HG03108 (cell line): ENCODE measurements around the gene BATF.

Experiments used
- ATAC-seq: cut with Tn5 transposase; IDR thresholded peaks from one replicate; pipeline ENCODE4 v1.9.1; 2021; ENCODE audit warnings: moderate library complexity; ENCODE audit not compliant: unreplicated experiment

BATF gene

DNA sequence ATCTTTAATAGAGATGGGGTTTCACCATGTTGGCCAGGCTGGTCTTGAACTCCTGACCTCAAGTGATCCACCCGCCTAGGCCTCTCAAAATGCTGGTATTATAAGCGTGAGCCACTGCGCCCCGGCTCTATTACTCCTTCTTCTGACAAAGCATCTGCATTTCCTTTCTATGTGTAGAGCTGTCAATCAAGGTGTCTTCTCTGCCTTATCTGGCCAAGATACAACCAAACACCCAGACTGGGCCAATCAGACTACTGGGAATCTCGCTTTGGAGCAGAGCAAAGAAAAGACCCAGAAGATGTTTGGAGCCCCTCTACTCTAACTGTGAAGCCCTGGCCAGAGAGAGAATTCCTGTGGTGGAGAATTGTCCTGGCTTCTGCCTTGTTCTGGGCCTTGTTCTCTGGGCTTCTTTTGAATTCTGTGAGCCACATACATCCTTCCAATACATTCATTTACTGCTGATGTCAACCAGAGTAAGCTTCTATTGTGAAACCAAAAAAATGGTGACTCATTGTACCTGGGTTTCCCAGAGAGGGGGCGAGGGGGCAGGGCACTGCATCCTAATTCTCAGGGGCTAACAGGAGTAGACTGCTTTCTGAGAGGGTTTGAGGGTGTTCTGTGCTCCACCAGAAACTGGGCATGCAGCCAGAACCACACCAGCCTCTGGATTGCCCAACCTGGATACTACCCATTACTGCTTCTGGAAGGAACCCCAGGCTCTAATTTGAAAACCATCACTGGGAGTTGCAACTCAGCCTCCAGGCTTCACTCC, 37.4 kb downstream of the BATF start:
- no peak for ATAC-seq

- ATAC-seq, result peak; percentile 49
These were observed 38.8 kb downstream of the BATF start for GRCh38 chr14:75561013-75561432.

- no peak for ATAC-seq
These were observed 39.8 kb downstream of the BATF start for GRCh38 chr14:75562089-75562488.

GRCh38 chr14:75562489-75562888, 40.2 kb downstream of the BATF start:
- no peak for ATAC-seq

DNA sequence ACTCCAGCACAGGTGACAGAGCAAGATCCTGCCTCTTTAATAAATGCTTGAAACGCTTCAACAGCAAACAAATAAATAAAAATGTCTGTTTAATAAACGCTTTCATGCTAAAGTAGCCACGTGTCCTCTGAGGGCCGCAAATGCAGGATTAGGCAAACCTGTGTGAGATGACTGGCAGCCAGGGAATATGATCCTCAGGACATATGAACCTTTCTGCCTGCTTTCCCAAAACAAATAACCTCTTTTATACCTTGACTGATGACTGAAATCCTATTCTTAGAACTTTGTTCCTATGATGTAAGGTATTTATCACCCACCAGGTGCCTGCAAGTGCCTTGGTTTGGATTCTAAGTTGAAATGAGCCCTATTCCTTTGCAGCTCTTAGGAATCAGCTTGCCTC, 41.7 kb downstream of the BATF start:
- no peak for ATAC-seq

DNA sequence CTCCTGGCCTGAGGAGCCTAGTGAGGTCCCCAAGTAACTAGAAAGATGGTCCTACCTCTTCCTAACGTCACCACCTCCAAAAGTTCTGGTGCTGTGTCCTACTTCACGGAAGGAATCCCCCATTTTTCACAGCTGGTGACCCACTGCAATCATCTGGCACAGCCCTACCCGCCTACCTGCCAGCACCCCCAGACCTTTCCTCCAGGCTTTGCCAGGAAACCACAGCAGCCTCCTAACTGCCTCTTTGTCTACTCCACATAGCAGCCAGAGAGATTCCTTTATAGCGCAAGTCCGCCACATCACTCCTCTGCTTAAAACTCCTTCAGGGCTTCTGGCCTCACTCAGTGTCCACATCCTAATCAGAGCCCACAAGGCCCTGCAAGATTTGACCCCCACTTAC, 42.8 kb downstream of the BATF start:
- no peak for ATAC-seq

- ATAC-seq, result no peak
These were observed 44.1 kb downstream of the BATF start for GRCh38 chr14:75566321-75566720.

DNA sequence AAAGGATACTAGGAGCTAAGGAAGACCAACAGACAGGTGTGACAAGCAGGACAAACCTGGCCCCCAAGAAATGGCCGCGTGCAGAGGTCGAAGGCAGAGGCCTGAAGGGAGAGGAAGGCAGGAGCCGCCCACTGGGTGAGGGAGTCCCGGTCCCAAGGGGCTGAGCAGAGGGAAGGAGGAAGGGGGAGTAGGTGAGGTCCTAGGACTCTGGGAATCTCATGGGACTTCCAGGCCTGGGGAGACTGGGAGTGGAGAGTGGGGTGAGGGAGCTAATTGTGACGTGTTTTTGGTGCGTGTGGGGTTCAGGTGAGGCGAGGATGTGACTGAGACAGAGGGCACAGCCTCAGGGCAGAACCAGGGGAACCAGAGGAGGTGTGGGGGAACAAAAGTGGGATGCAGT, 44.5 kb downstream of the BATF start:
- no peak for ATAC-seq

GRCh38 chr14:75568140-75568539, 45.9 kb downstream of the BATF start:
- ATAC-seq, result no peak

GRCh38 chr14:75568791-75569190, 46.5 kb downstream of the BATF start:
- no peak for ATAC-seq

DNA sequence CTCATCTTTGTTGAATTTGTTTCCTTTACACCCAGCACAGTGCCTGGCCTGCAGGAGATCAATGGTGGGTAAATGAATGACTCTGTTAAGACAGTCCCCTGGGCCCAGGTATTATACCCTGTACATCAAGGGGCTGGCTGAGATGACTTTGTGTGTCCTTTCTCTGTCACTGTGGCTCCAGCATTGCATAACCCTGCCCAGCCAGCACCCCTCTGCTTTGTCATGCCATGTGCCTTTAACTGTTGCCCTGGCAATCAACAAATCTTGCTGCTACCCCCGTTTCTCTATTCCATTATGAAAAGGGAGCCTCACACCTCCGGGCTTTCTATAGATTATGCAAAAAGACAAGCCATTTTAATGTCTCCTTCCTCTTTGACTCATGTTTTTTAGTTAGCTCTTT, 48.5 kb downstream of the BATF start:
- ATAC-seq, result no peak

GRCh38 chr14:75572104-75572503, 49.8 kb downstream of the BATF start:
- ATAC-seq, result no peak

DNA sequence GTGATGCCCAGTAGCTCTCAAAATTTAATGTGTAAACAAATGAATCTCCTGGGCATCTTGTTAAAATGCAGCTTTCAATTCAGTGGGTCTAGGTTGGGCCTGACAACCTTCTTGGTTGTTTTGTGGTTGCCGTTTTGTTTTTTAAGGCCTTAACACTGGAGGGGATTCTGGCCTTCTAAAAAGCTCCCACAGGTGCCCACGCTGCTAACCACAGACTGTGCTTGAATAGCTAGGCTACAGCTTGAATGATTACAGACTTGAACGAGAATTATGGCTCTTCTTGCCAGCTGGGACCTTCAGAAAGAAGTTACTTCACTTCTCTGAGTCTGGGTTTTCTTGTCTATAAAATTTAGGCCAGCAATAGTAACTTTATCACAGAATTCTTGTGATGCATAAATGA, 54.8 kb downstream of the BATF start:
- no peak for ATAC-seq

GRCh38 chr14:75577729-75578101, 55.4 kb downstream of the BATF start:
- ATAC-seq, result peak; percentile 83

- ATAC-seq, result no peak
These were observed 56.0 kb downstream of the BATF start, which contains the start of gene FLVCR2 for GRCh38 chr14:75578102-75578785. FLVCR2 (plus strand) TSS chr14:75578620; CDS start chr14:75578973, 353 bp downstream.

GRCh38 chr14:75578786-75579337, 56.6 kb downstream of the BATF start:
- no peak for ATAC-seq

DNA sequence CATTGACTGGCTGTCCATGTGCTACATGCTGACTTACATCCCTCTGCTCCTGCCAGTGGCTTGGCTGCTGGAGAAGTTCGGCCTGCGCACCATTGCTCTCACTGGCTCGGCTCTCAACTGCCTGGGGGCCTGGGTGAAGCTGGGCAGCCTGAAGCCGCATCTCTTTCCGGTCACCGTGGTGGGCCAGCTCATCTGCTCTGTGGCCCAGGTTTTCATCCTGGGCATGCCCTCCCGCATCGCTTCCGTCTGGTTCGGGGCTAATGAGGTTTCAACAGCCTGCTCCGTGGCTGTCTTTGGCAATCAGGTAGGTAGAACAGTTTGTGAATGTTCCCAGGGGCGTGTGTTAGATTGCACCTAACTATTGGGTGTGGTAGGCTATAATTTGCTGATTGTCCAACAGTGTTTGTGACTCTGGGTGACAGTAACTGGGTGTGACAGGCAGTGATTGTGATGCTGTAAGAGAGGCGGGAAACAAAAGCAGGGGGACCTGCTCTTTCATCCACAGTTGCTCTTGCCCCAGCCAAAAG, 57.1 kb downstream of the BATF start:
- no peak for ATAC-seq

DNA sequence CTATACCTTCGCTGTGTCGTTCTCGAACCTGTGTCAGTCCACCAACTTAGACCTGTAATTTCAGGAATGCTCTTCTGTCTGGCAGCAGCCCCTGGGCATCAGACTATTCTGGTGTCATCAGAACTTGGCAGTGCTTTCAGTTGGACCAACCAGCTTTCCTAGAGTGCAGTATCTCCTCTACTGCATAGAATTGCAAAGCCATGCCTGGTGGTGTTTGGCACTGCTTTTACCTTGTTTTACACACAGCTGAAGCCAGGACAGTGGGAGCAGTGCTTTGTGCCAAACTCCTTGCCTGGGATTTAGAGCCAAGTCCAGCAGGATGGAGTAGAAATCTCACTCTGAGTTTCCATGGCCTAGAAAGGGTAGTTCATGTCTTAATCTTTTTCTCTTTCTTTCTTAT, 57.6 kb downstream of the BATF start:
- no peak for ATAC-seq

DNA sequence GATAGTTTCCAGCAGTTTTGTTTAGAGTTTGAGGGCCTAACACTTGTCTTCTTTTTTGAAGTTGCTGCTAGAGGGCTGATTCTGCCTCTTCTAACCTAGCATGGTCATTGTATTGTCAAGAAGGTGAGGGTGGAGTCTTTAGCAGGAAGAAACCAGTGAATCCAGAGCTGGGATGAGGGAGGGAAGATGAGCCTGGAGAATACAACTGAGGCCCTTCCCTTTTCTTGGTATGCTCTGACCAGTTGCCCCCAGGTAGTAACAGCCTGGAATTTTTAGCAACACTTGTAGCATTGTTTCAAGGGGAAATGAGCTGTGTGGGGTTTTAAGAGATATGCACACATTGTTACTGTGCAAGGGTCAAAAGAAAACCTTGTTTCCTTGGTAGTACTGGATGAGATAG, 65.1 kb downstream of the BATF start:
- ATAC-seq, result no peak

- no peak for ATAC-seq
These were observed 67.7 kb downstream of the BATF start for GRCh38 chr14:75589931-75590330.

GRCh38 chr14:75591331-75591946, 69.2 kb downstream of the BATF start:
- no peak for ATAC-seq
